AG04449 (cell line): ENCODE data around the gene MMS22L.

ENCODE experiments used
- CTCF ChIA-PET: fragments of 350-600 bp; formaldehyde crosslinking; extraction: SDS; loops from one replicate; lab custom pipeline; 2021; ENCODE audit warnings: antibody characterized with exemption; lab: Yijun Ruan, JAX
- POLR2A ChIA-PET: fragments of 400-600, 350-600 bp; formaldehyde crosslinking; extraction: SDS; loops from one replicate; lab custom pipeline; 2020; ENCODE audit warnings: antibody characterized with exemption, inconsistent platforms; lab: Yijun Ruan, JAX
- DNase-seq: peaks from one replicate; pipeline ENCODE4 v3.0.0-alpha.2; 2010; ENCODE audit warnings: low read depth, low spot score
- H3K4me3 ChIP-seq: 2 replicates; pipeline ENCODE4 v1.5.1; 2011; ENCODE audit warnings: low read depth, mild to moderate bottlenecking, control low read depth, low read length
- TF ChIP-seq, protein P1 (sequence below): IDR thresholded peaks from one replicate; pipeline ENCODE4 v1.5.1; 2011; ENCODE audit warnings: mild to moderate bottlenecking, moderate library complexity, low read length, control low read depth, inconsistent platforms; ENCODE audit not compliant: insufficient read depth; ENCODE audit errors: missing control alignments

The MMS22L gene

DNA sequence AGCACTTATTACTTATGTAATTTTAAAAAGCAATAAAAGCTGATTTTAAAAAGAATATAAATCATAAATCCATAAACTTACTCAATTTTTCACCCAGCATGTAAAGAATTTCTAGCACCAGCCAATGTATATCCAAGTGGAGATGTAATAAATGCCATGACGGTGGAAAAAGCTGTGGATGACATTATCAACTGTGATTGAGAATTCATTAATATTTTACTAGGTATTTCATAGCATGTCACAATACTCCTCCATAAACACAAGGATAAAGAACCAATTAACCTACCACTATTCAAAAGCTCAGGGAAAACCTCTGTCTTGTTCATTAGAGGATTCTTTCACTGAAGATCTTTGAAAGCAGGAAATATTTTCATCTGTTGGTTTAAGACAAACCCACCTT, 13.2 kb downstream of the MMS22L start:
- no peak overlapping the region for H3K4me3 ChIP-seq
- CTCF ChIA-PET: interaction anchor here (0.7 kb wide), 1 partner anchor 55 kb away, joined by 3 read pairs; no protein-coding TSS in a partner anchor
- TF ChIP-seq, protein P1, sequence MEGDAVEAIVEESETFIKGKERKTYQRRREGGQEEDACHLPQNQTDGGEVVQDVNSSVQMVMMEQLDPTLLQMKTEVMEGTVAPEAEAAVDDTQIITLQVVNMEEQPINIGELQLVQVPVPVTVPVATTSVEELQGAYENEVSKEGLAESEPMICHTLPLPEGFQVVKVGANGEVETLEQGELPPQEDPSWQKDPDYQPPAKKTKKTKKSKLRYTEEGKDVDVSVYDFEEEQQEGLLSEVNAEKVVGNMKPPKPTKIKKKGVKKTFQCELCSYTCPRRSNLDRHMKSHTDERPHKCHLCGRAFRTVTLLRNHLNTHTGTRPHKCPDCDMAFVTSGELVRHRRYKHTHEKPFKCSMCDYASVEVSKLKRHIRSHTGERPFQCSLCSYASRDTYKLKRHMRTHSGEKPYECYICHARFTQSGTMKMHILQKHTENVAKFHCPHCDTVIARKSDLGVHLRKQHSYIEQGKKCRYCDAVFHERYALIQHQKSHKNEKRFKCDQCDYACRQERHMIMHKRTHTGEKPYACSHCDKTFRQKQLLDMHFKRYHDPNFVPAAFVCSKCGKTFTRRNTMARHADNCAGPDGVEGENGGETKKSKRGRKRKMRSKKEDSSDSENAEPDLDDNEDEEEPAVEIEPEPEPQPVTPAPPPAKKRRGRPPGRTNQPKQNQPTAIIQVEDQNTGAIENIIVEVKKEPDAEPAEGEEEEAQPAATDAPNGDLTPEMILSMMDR: no peak
- POLR2A ChIA-PET: no interaction called here
- DNase-seq: no peak

- CTCF ChIA-PET: no interaction called here
- DNase-seq: no peak
- TF ChIP-seq, protein P1: no peak
- POLR2A ChIA-PET: no interaction called here
- no peak overlapping the region for H3K4me3 ChIP-seq
Measured at GRCh38 chr6:97262676-97263075, 20.3 kb downstream of the MMS22L start.

GRCh38 chr6:97246842-97247241, 36.2 kb downstream of the MMS22L start:
- no peak overlapping the region for H3K4me3 ChIP-seq
- ChIA-PET POLR2A (no interaction called here), CTCF (no interaction called here)
- DNase-seq: no peak
- TF ChIP-seq, protein P1: no peak

GRCh38 chr6:97240222-97240621, 42.8 kb downstream of the MMS22L start:
- H3K4me3 ChIP-seq: no peak overlapping the region
- ChIA-PET CTCF (no interaction called here), POLR2A (no interaction called here)
- DNase-seq: peak; percentile 12
- TF ChIP-seq, protein P1: no peak

DNA sequence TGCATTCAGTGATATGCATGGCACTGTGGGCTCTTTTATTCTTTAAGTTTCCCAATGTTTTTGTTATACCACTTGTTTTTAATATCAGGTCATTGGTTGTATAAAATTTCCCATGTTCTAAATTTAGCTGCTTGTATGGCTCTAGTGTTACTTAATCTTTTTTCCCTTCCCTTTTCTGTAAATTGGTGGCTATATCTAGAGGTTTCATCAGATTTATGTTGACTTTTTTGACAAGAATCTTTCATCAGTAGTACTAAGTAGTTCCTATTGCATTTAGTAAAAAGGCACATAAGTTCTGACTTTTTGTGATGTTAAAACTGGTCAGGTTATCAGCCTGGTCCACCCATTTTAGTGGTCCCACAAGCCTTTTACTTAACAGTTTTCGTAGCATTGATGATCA, 51.1 kb downstream of the MMS22L start:
- DNase-seq: no peak
- CTCF ChIA-PET: interaction anchor here (3.0 kb wide), 1 partner anchor 17 kb away, joined by 11 read pairs; no protein-coding TSS in a partner anchor
- TF ChIP-seq, protein P1: no peak
- POLR2A ChIA-PET: no interaction called here
- no peak overlapping the region for H3K4me3 ChIP-seq

- CTCF ChIA-PET: interaction anchor here (1.5 kb wide), 1 partner anchor 8 kb away, joined by 7 read pairs; no protein-coding TSS in a partner anchor
- peak; percentile 5 for DNase-seq
- TF ChIP-seq, protein P1: no peak
- no peak overlapping the region for H3K4me3 ChIP-seq
- POLR2A ChIA-PET: no interaction called here
Measured at GRCh38 chr6:97222903-97223302, 60.1 kb downstream of the MMS22L start.
